ENCODE measurements around the gene TRNP1. TPM values are rescaled to one million over a fixed set of nuclear protein-coding genes. Genes with fewer than 3 reads are reported as not detected.

Gene TRNP1
- total RNA-seq, 1 experiment from 2014 or later = 7.9 TPM

GRCh38 chr1:27037518-27037917, 44.0 kb downstream of the TRNP1 start:
- Histone ChIP-seq H3K4me2 (no peak overlapping the region), H3K27ac (no peak overlapping the region), H3F3A (ENCODE audit: insufficient read depth, low read depth) (no peaks in the 10 kb centered on the region), H3K79me2 (ENCODE audit: low read depth) (no peaks in the 10 kb centered on the region), H2AFZ (no peak overlapping the region), H3K27me3 (ENCODE audit: insufficient read depth, low read depth) (no peaks in the 10 kb centered on the region), H3K9me2 (ENCODE audit: insufficient read depth) (no peaks in the 10 kb centered on the region), H3K4me3 (no peak overlapping the region), H3K9me3 (ENCODE audit: insufficient read depth, low read depth) (no peaks in the 10 kb centered on the region), H3K36me3 (ENCODE audit: low read depth) (no peaks in the 10 kb centered on the region), H4K20me1 (ENCODE audit: insufficient read depth) (no peaks in the 10 kb centered on the region), H3K4me1 (replicated peaks; ENCODE audit: insufficient read depth) (no peaks in the 10 kb centered on the region)
- TF ChIP-seq, protein P1, sequence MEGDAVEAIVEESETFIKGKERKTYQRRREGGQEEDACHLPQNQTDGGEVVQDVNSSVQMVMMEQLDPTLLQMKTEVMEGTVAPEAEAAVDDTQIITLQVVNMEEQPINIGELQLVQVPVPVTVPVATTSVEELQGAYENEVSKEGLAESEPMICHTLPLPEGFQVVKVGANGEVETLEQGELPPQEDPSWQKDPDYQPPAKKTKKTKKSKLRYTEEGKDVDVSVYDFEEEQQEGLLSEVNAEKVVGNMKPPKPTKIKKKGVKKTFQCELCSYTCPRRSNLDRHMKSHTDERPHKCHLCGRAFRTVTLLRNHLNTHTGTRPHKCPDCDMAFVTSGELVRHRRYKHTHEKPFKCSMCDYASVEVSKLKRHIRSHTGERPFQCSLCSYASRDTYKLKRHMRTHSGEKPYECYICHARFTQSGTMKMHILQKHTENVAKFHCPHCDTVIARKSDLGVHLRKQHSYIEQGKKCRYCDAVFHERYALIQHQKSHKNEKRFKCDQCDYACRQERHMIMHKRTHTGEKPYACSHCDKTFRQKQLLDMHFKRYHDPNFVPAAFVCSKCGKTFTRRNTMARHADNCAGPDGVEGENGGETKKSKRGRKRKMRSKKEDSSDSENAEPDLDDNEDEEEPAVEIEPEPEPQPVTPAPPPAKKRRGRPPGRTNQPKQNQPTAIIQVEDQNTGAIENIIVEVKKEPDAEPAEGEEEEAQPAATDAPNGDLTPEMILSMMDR (conservative IDR thresholded peaks at IDR 0.05) = no peak
- no peak for TF ChIP-seq EZH2 (IDR thresholded peaks at IDR 0.05; ENCODE audit: low read depth)
- ChIA-PET CTCF (no interaction called here), POLR2A (ENCODE audit: unreplicated experiment) (no interaction called here)
- no peak for DNase-seq
- no TSS peak for BruUV-seq (replicated peaks)
- intact Hi-C loops (cut with micrococcal nuclease; ENCODE audit: unreplicated experiment) = no loop called here

DNA sequence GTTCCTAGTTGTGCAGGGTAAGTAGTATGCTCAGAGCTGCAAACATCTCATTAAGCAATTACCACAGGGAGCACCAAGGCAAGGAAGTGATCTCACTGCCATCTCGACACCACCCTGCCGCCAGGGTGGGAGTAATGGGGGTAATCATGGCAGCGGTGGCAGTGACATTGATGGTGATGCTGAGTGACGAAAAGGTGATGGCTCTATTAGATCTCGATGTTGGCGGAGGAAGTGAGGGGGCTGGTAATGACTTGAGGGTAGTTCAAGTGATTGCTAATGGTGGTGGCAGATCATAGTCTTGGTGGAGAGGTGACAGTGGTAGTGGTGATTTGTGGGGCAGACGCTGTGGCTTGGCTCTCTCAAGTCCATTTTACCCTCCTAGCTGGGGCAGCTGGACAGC, 44.5 kb downstream of the TRNP1 start:
- no peaks in the 10 kb centered on the region for H3K79me2 ChIP-seq (ENCODE audit: low read depth)
- no peak for DNase-seq
- ChIA-PET CTCF (interaction anchor here (0.6 kb wide), 1 partner anchor 57 kb away, joined by 3 read pairs; no protein-coding TSS in a partner anchor), POLR2A (ENCODE audit: unreplicated experiment) (no interaction called here)
- no peaks in the 10 kb centered on the region for H3K9me3 ChIP-seq (ENCODE audit: insufficient read depth, low read depth)
- H3K4me3 ChIP-seq = no peak overlapping the region
- no TSS peak for BruUV-seq (replicated peaks)
- no peaks in the 10 kb centered on the region for H3K27me3 ChIP-seq (ENCODE audit: insufficient read depth, low read depth)
- H2AFZ ChIP-seq = no peak overlapping the region
- H3K27ac ChIP-seq = no peak overlapping the region
- no peaks in the 10 kb centered on the region for H3K4me1 ChIP-seq (replicated peaks; ENCODE audit: insufficient read depth)
- no peaks in the 10 kb centered on the region for H3F3A ChIP-seq (ENCODE audit: insufficient read depth, low read depth)
- no peak overlapping the region for H3K4me2 ChIP-seq
- H3K9me2 ChIP-seq (ENCODE audit: insufficient read depth) = no peaks in the 10 kb centered on the region
- intact Hi-C loops (cut with micrococcal nuclease; ENCODE audit: unreplicated experiment) = no loop called here
- TF ChIP-seq, protein P1 (conservative IDR thresholded peaks at IDR 0.05) = no peak
- TF ChIP-seq EZH2 (IDR thresholded peaks at IDR 0.05; ENCODE audit: low read depth) = no peak
- no peaks in the 10 kb centered on the region for H4K20me1 ChIP-seq (ENCODE audit: insufficient read depth)
- H3K36me3 ChIP-seq (ENCODE audit: low read depth) = no peaks in the 10 kb centered on the region

DNA sequence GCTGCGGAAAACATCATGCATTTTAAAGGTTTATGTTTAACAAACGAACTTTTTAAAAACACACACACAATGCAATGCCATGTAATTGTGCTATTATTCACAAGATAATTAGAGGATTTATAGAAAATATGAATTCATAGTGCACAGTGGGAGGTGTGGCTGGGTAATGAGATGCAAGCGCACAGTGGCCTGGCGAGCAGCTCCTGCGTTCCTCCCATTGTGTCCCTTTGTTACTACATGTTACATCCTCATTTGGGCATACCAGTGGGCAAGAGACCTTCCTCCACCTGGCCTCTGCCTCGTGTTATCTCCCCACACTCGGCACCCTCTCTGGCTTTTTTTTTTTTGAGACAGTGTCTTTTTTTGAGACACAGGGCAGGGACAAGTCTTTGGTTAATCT, 49.2 kb downstream of the TRNP1 start:
- DNase-seq = no peak
- H3K4me1 ChIP-seq (replicated peaks; ENCODE audit: insufficient read depth) = no peaks in the 10 kb centered on the region
- ChIA-PET POLR2A (ENCODE audit: unreplicated experiment) (no interaction called here), CTCF (interaction anchor here (0.6 to 2.3 kb wide), 5 partner anchors 16 to 1834 kb away, joined by 3 to 23 read pairs (median 10); no protein-coding TSS in a partner anchor)
- H2AFZ ChIP-seq = no peak overlapping the region
- H3K9me3 ChIP-seq (ENCODE audit: insufficient read depth, low read depth) = no peaks in the 10 kb centered on the region
- H4K20me1 ChIP-seq (ENCODE audit: insufficient read depth) = no peaks in the 10 kb centered on the region
- H3F3A ChIP-seq (ENCODE audit: insufficient read depth, low read depth) = no peaks in the 10 kb centered on the region
- H3K27me3 ChIP-seq (ENCODE audit: insufficient read depth, low read depth) = no peaks in the 10 kb centered on the region
- no peaks in the 10 kb centered on the region for H3K36me3 ChIP-seq (ENCODE audit: low read depth)
- intact Hi-C loops (cut with micrococcal nuclease; ENCODE audit: unreplicated experiment) = loop anchor here (5.0 kb wide), 2 partner anchors 240 to 355 kb away; no protein-coding TSS in a partner anchor
- no peak overlapping the region for H3K27ac ChIP-seq
- H3K4me3 ChIP-seq = no peak overlapping the region
- no peaks in the 10 kb centered on the region for H3K79me2 ChIP-seq (ENCODE audit: low read depth)
- TF ChIP-seq, protein P1 (conservative IDR thresholded peaks at IDR 0.05) = no peak
- no peak for TF ChIP-seq EZH2 (IDR thresholded peaks at IDR 0.05; ENCODE audit: low read depth)
- no peak overlapping the region for H3K4me2 ChIP-seq
- no peaks in the 10 kb centered on the region for H3K9me2 ChIP-seq (ENCODE audit: insufficient read depth)
- BruUV-seq (replicated peaks) = no TSS peak

All from PC-9 (cell line).